H9 (cell line): Measurements from ENCODE around the gene PHGDH. TPM values are rescaled to one million over a fixed set of nuclear protein-coding genes. Genes with fewer than 3 reads are reported as not detected.

Experiments
- DNase-seq: peaks from one replicate; pipeline ENCODE4 v3.0.0-alpha.2; 2017
- H2AFZ ChIP-seq: one replicate; pipeline ENCODE4 v1.6.1; 2013; ENCODE audit warnings: mild to moderate bottlenecking, low read length, control low read depth, moderate library complexity
- H2AK5ac ChIP-seq: 2 replicates; pipeline ENCODE4 v1.6.1; 2013; ENCODE audit warnings: low read length, control low read depth, mixed read lengths; ENCODE audit not compliant: insufficient read length
- H2BK120ac ChIP-seq: one replicate; pipeline ENCODE4 v1.6.1; 2013; ENCODE audit warnings: low read depth, mild to moderate bottlenecking, low read length, control low read depth, inconsistent platforms; ENCODE audit not compliant: poor library complexity, severe bottlenecking
- H2BK12ac ChIP-seq: 2 replicates; pipeline ENCODE4 v1.6.1; 2013; ENCODE audit warnings: low read length, control low read depth, mixed read lengths, low read depth; ENCODE audit not compliant: insufficient read length
- H2BK15ac ChIP-seq: 2 replicates; pipeline ENCODE4 v1.6.1; 2013; ENCODE audit warnings: low read depth, low read length, control low read depth
- H2BK20ac ChIP-seq: one replicate; pipeline ENCODE4 v1.6.1; 2013; ENCODE audit warnings: low read depth, mild to moderate bottlenecking, low read length, control low read depth, inconsistent platforms; ENCODE audit not compliant: poor library complexity, severe bottlenecking
- H2BK5ac ChIP-seq: 2 replicates; pipeline ENCODE4 v1.6.1; 2013; ENCODE audit warnings: low read length, control low read depth, mixed read lengths; ENCODE audit not compliant: insufficient read length
- H3K14ac ChIP-seq: 2 replicates; pipeline ENCODE4 v1.6.1; 2013; ENCODE audit warnings: low read length, control low read depth; ENCODE audit not compliant: insufficient read depth
- H3K18ac ChIP-seq: 2 replicates; pipeline ENCODE4 v1.6.1; 2013; ENCODE audit warnings: low read depth, mild to moderate bottlenecking, mixed read lengths, low read length, control low read depth; ENCODE audit not compliant: insufficient read length
- H3K23ac ChIP-seq: 2 replicates; pipeline ENCODE4 v1.6.1; 2013; ENCODE audit warnings: low read length, control low read depth, mixed read lengths, low read depth; ENCODE audit not compliant: insufficient read length
- H3K23me2 ChIP-seq: 2 replicates; pipeline ENCODE4 v1.6.1; 2013; ENCODE audit warnings: low read depth, mild to moderate bottlenecking, mixed read lengths, low read length, control low read depth; ENCODE audit not compliant: insufficient read length, poor library complexity, severe bottlenecking
- H3K27ac ChIP-seq: 2 replicates; pipeline ENCODE4 v1.5.1; 2013; ENCODE audit warnings: low read length, control low read depth, mixed read lengths, low read depth; ENCODE audit not compliant: insufficient read length
- H3K27me3 ChIP-seq: 2 replicates; pipeline ENCODE4 v1.6.1; 2013; ENCODE audit warnings: low read length, control low read depth, inconsistent platforms; ENCODE audit not compliant: insufficient read depth
- H3K4ac ChIP-seq: 2 replicates; pipeline ENCODE4 v1.6.1; 2013; ENCODE audit warnings: low read depth, mild to moderate bottlenecking, control low read depth, inconsistent platforms, low read length, moderate library complexity
- H3K4me1 ChIP-seq: 2 replicates; pipeline ENCODE4 v1.6.1; 2013; ENCODE audit warnings: low read length, control low read depth, inconsistent platforms; ENCODE audit not compliant: insufficient read depth
- H3K4me2 ChIP-seq: 2 replicates; pipeline ENCODE4 v1.6.1; 2013; ENCODE audit warnings: low read length, control low read depth, mixed read lengths; ENCODE audit not compliant: insufficient read length, insufficient read depth
- H3K56ac ChIP-seq: 2 replicates; pipeline ENCODE4 v1.6.1; 2013; ENCODE audit warnings: low read depth, mild to moderate bottlenecking, mixed read lengths, low read length, control low read depth; ENCODE audit not compliant: insufficient read length
- H3K79me1 ChIP-seq: 2 replicates; pipeline ENCODE4 v1.6.1; 2013; ENCODE audit warnings: low read depth, mild to moderate bottlenecking, moderate library complexity, low read length, control low read depth, inconsistent platforms; ENCODE audit not compliant: insufficient read depth, poor library complexity, severe bottlenecking
- H3K79me2 ChIP-seq: 2 replicates; pipeline ENCODE4 v1.6.1; 2013; ENCODE audit warnings: low read length, control low read depth, inconsistent platforms; ENCODE audit not compliant: insufficient read depth
- H3K9ac ChIP-seq: 2 replicates; pipeline ENCODE4 v1.6.1; 2013; ENCODE audit warnings: low read length, control low read depth, mixed read lengths; ENCODE audit not compliant: insufficient read length; ENCODE audit errors: extremely low read depth
- H3K9me3 ChIP-seq: one replicate; pipeline ENCODE4 v1.6.1; 2013; ENCODE audit warnings: low read depth, low read length, inconsistent platforms; ENCODE audit not compliant: control insufficient read depth
- H3T11ph ChIP-seq: one replicate; pipeline ENCODE4 v1.6.1; 2013; ENCODE audit warnings: mild to moderate bottlenecking, low read length, control low read depth, inconsistent platforms
- H4K20me1 ChIP-seq: one replicate; pipeline ENCODE4 v1.6.1; 2013; ENCODE audit not compliant: control insufficient read depth, insufficient read length, insufficient read depth
- H4K5ac ChIP-seq: 2 replicates; pipeline ENCODE4 v1.6.1; 2013; ENCODE audit warnings: low read depth, mild to moderate bottlenecking, mixed read lengths, low read length, control low read depth; ENCODE audit not compliant: insufficient read length
- H4K8ac ChIP-seq: replicated peaks from 2 replicates; pipeline ENCODE4 v1.6.1; 2013; ENCODE audit warnings: low read length, control low read depth, mixed read lengths, low read depth; ENCODE audit not compliant: insufficient read length
- H4K91ac ChIP-seq: 2 replicates; pipeline ENCODE4 v1.6.1; 2013; ENCODE audit warnings: low read depth, mild to moderate bottlenecking, moderate library complexity, mixed read lengths, low read length, control low read depth; ENCODE audit not compliant: insufficient read length
- H3K27ac Mint-ChIP-seq, 3 experiments: 2 replicates in 2 of 3; 3 replicates in 1 of 3; pipeline ENCODE4 v1.8.0; 2020 to 2021; ENCODE audit warnings: mixed read lengths in 3 of 3, mild to moderate bottlenecking in 1 of 3, moderate library complexity in 1 of 3
- H3K27me3 Mint-ChIP-seq: 2 replicates; pipeline ENCODE4 v1.8.0; 2021; ENCODE audit warnings: low read depth, mild to moderate bottlenecking, moderate library complexity, mixed read lengths
- H3K36me3 Mint-ChIP-seq, 3 experiments: 2 replicates in 2 of 3; 3 replicates in 1 of 3; pipeline ENCODE4 v1.8.0; 2020 to 2021; ENCODE audit warnings: low read depth in 3 of 3, mixed read lengths in 3 of 3; ENCODE audit not compliant: insufficient read depth in 1 of 3
- H3K4me1 Mint-ChIP-seq, 2 experiments: 2 replicates each; pipeline ENCODE4 v1.8.0; 2020; ENCODE audit warnings: mixed read lengths in 2 of 2
- H3K4me3 Mint-ChIP-seq, 2 experiments: 2 replicates in 1 of 2; 3 replicates in 1 of 2; pipeline ENCODE4 v1.8.0; 2020 to 2021; ENCODE audit warnings: mild to moderate bottlenecking in 2 of 2, mixed read lengths in 2 of 2, moderate library complexity in 1 of 2
- H3K9me3 Mint-ChIP-seq, 2 experiments: 2 replicates in 1 of 2; 3 replicates in 1 of 2; pipeline ENCODE4 v1.8.0; 2020; ENCODE audit warnings: mild to moderate bottlenecking in 2 of 2, mixed read lengths in 2 of 2, moderate library complexity in 1 of 2
- CTCF ChIP-seq: fragments of 200-600 bp; sonication (generic); conservative IDR thresholded peaks from 3 replicates; pipeline ENCODE4 v1.8.0; 2021; ENCODE audit warnings: antibody characterized with exemption, mild to moderate bottlenecking
- WGBS: extraction: QIAGEN DNeasy Blood & Tissue Kit; methylation state at CpG from one replicate; pipeline ENCODE4 v1.1.7; 2013; ENCODE audit warnings: missing lambda C conversion rate, low lambda C conversion rate, mixed read lengths; ENCODE audit not compliant: insufficient read length; ENCODE audit errors: extremely low coverage; 5-methylcytosine and 5-hydroxymethylcytosine counted together
- total RNA-seq: library from RNA; stranded (reverse); gene quantifications from 2 replicates; pipeline ENCODE4 v1.2.1, GENCODE V29; 2021

PHGDH gene
- total RNA-seq, 1 experiment from 2014 or later = 458 TPM

- Histone ChIP-seq H3K9me3 (no peaks in the 10 kb centered on the region), H3T11ph (no peak overlapping the region), H3K56ac (no peak overlapping the region), H3K9ac (no peak overlapping the region), H3K79me1 (no peaks in the 10 kb centered on the region), H3K4me2 (no peak overlapping the region), H3K4me1 (peaks cover 4% of the 10 kb centered on the region; the same call in 1 of the 2 replicates), H4K5ac (no peak overlapping the region), H4K20me1 (no peaks in the 10 kb centered on the region), H2BK120ac (no peak overlapping the region), H3K27me3 (no peaks in the 10 kb centered on the region; the same call in 1 of the 2 replicates), H3K23me2 (no peaks in the 10 kb centered on the region), H4K91ac (no peak overlapping the region), H3K79me2 (no peaks in the 10 kb centered on the region), H3K23ac (no peak overlapping the region), H3K14ac (no peak overlapping the region), H2BK20ac (no peak overlapping the region), H2AK5ac (no peak overlapping the region), H4K8ac (no peak overlapping the region), H2AFZ (no peak overlapping the region), H3K4ac (no peak overlapping the region), H2BK5ac (no peak overlapping the region), H2BK12ac (no peak overlapping the region), H2BK15ac (no peak overlapping the region), H3K18ac (no peak overlapping the region), H3K27ac (no peak overlapping the region)
- Mint-ChIP-seq H3K4me1 (peaks cover 22 to 33% of the 10 kb centered on the region in 2 experiments), H3K36me3 (peaks cover 7 to 17% (median 12%) of the 10 kb centered on the region in 3 experiments; a peak in 6 of 7 replicates), H3K27me3 (peaks cover 6% of the 10 kb centered on the region), H3K27ac (no peak overlapping the region), H3K4me3 (no peak overlapping the region), H3K9me3 (no peaks in the 10 kb centered on the region; a peak in 1 of 5 replicates)
- WGBS = no CpG with 5 or more reads among the region's 4 CpGs
- no peak for DNase-seq
- TF ChIP-seq CTCF = no peak
Observed at GRCh38 chr1:119748040-119748439, 36.3 kb downstream of the PHGDH start.
